ENCODE results near the gene RMND5A.

RMND5A gene

DNA sequence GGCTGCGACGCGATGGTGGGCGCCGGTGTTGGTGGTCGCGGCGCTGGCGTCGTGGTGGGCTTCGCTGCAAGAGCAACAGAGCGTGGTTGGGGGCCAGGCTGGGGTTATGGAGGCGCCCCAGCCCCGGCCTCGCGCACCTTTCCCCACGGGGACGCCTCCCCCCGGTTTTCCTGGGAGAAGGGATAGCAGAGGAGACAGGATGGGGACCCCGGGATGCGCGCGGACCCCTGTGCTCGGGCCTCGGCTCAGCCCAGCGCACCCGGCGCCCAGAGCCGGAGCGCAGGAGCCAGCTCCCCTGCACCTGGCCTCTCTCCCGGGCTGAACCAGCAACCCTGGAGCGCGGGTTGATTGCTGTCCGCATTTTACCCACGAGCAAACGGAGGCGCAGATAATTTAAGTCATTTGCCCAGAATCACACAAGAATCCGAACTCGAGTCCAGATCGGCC lies 69.6 kb downstream of the RMND5A start:
- H3K4me1 ChIP-seq (ENCODE audit: control insufficient read depth in 1 of 2, insufficient read depth in 1 of 2, low read depth in 1 of 2, low read length in 1 of 2), result peaks cover 14 to 22% of the 10 kb centered on the region in 2 experiments
- TF ChIP-seq, protein P1, sequence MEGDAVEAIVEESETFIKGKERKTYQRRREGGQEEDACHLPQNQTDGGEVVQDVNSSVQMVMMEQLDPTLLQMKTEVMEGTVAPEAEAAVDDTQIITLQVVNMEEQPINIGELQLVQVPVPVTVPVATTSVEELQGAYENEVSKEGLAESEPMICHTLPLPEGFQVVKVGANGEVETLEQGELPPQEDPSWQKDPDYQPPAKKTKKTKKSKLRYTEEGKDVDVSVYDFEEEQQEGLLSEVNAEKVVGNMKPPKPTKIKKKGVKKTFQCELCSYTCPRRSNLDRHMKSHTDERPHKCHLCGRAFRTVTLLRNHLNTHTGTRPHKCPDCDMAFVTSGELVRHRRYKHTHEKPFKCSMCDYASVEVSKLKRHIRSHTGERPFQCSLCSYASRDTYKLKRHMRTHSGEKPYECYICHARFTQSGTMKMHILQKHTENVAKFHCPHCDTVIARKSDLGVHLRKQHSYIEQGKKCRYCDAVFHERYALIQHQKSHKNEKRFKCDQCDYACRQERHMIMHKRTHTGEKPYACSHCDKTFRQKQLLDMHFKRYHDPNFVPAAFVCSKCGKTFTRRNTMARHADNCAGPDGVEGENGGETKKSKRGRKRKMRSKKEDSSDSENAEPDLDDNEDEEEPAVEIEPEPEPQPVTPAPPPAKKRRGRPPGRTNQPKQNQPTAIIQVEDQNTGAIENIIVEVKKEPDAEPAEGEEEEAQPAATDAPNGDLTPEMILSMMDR (IDR thresholded peaks at IDR 0.05), result no peak

DNA sequence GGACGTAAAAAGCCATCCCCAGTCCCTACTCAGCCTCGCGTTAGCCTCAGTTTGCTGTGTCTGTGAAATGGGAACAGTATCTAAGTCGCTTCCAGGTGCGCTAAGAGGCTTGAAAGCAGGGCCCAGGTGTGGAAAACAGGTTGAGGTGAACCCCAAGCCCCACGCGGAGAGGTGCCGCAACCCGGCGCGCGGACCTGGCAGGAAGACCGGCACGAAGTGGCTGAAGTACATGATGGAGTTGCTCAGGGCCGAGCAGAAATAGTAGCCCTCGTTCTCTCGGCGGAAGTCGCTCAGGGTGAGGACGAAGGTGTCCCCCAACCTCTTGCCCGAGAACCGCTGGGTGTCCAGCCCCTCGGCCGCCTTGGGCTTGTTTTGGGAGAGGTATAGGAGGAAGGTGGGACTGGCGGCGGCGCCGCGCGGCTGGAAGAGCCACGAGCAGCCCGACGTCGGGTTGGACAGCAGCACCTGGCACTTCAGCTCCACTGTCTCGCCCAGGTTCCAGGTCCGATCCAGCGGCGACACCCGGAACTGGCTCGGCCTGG lies 70.1 kb downstream of the RMND5A start:
- peaks cover 14 to 22% of the 10 kb centered on the region in 2 experiments for H3K4me1 ChIP-seq (ENCODE audit: control insufficient read depth in 1 of 2, insufficient read depth in 1 of 2, low read depth in 1 of 2, low read length in 1 of 2)
- peak overlapping the region in 1 of 2 experiments; percentile 20 for H3K4me3 ChIP-seq (ENCODE audit: low read depth in 1 of 2, low read length in 1 of 2)
- no peaks in the 10 kb centered on the region for H3K9me3 ChIP-seq
- no peak overlapping the region for H3K27ac ChIP-seq
- H3K27me3 ChIP-seq, result peaks cover 96% of the 10 kb centered on the region
- H3K36me3 ChIP-seq, result no peaks in the 10 kb centered on the region
- TF ChIP-seq, protein P1 (IDR thresholded peaks at IDR 0.05), result no peak

More for the DNA sequence above, 69.6 kb downstream of the RMND5A start:
- H3K27ac ChIP-seq, result no peak overlapping the region
- H3K27me3 ChIP-seq, result peaks cover 96% of the 10 kb centered on the region
- H3K4me3 ChIP-seq (ENCODE audit: low read depth in 1 of 2, low read length in 1 of 2), result no peak overlapping the region
- no peaks in the 10 kb centered on the region for H3K9me3 ChIP-seq
- H3K36me3 ChIP-seq, result no peaks in the 10 kb centered on the region

DNA sequence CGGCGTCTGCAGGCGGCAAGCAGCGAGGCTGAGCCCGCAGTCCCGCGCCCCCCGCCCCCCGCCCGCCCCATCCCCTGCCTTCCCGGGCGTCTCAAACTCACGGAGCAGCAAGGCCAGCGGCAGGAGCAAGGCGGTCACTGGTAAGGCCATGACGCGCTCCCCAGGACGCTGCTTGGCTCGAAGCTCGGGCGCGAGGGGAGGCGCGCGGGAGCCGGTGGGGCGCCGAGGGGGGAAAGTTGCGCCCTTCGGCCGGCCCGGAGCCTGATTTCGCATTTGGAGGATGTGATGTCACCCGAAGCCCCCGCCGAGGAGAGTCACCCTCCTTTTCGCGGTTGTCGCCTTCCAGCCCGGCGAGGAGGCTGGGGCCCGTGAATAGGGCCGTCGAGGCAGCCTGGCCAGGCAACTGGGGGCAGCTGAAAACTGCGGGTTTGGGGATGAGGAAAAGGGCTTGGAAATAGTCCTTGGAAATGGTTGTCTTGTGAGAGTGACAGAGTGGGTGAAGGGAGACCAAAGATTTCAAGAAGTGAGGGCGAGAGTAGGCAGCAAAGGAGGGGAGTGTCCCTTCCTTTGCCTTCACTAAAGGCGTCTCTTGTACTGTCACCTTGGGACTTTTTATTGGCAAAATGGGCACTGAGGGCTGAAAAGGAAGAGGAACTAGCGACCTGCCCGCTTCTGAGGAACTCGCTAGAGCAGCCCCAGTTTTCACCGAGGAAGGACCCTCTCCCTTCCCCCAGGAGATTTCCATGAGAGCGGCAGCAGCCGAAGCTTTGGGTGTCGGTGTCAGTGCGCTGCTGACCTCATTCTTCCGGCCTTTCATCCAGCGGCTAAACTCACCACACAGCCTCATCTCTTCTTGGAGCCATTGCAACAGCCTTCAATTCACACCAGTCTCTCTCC lies 70.8 kb downstream of the RMND5A start, which contains the start of gene CD8A:
TSS of gene CD8A (minus strand) at position 238 of the 897 bp plus-strand sequence. CDS start at position 150, 88 bp downstream.
- TF ChIP-seq, protein P1 (IDR thresholded peaks at IDR 0.05), result no peak
- H3K27ac ChIP-seq, result no peak within 1 kb of the TSS

DNA sequence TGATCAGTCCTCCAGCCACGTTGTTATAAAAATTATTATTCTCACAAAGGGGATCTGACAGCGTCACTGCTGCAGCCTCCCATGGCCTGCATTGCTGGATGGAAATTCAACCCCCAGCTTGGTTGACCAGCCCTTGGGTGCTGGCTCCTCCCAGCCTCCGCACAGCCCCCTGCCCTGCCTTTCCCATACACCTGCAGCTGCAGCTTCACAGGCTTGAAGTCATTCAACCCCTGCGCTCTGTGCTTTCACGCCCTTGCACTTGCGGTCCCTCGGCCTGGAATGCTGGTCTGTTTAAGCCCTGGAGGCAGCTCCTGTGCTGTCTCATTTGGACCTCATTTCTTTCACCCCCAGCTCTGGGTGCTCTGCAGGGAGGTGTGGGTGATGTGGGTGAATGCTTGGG lies 71.5 kb downstream of the RMND5A start:
- Histone ChIP-seq H3K36me3 (no peaks in the 10 kb centered on the region), H3K27ac (no peak overlapping the region), H3K4me3 (ENCODE audit: low read depth in 1 of 2, low read length in 1 of 2) (no peak overlapping the region), H3K9me3 (peaks cover 3% of the 10 kb centered on the region), H3K4me1 (ENCODE audit: control insufficient read depth in 1 of 2, insufficient read depth in 1 of 2, low read depth in 1 of 2, low read length in 1 of 2) (peaks cover 14 to 22% of the 10 kb centered on the region in 2 experiments), H3K27me3 (peaks cover 82% of the 10 kb centered on the region)
- TF ChIP-seq, protein P1 (IDR thresholded peaks at IDR 0.05), result no peak

More for the DNA sequence above, 70.8 kb downstream of the RMND5A start, which contains the start of gene CD8A:
- Histone ChIP-seq H3K4me1 (ENCODE audit: control insufficient read depth in 1 of 2, insufficient read depth in 1 of 2, low read depth in 1 of 2, low read length in 1 of 2) (peaks cover 14 to 22% of the 10 kb centered on the region in 2 experiments), H3K36me3 (no peaks in the 10 kb centered on the region), H3K4me3 (ENCODE audit: low read depth in 1 of 2, low read length in 1 of 2) (peak within 1 kb of the TSS; percentile 17 to 20), H3K27me3 (peaks cover 89% of the 10 kb centered on the region), H3K9me3 (no peaks in the 10 kb centered on the region)

DNA sequence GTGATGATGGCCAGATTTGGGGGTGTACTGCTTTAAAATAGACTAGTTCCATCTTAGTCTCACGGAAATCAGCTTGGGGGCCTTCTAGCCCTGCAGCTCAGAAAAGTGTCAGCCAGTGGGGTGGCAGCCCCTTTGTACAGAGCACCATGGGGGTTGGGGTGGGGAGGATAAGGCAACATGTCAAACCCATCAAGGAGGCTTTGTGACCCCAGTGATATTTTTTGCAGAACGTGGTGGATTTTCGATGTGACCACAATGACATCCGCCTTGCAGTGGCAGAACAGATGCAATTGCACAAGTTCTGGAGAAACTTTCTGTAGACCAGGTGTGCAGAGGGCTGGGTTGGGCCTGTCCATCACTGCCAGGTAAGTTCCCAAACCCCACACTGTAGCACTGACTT lies 73.7 kb downstream of the RMND5A start:
- Histone ChIP-seq H3K36me3 (no peaks in the 10 kb centered on the region), H3K27ac (no peak overlapping the region), H3K27me3 (peaks cover 62% of the 10 kb centered on the region), H3K4me3 (ENCODE audit: low read depth in 1 of 2, low read length in 1 of 2) (no peak overlapping the region), H3K9me3 (peaks cover 11% of the 10 kb centered on the region), H3K4me1 (ENCODE audit: control insufficient read depth in 1 of 2, insufficient read depth in 1 of 2, low read depth in 1 of 2, low read length in 1 of 2) (peaks cover 14 to 22% of the 10 kb centered on the region in 2 experiments)
- TF ChIP-seq, protein P1 (IDR thresholded peaks at IDR 0.05), result no peak
